GM19328 (cell line): ENCODE results near the gene HMCN2.
"Not testable (repeated sequence)": the region's sequence is repeated elsewhere in the genome, so short reads cannot be mapped to it uniquely, and the experiment has no call there.

ENCODE experiments used
- ATAC-seq: cut with Tn5 transposase; IDR thresholded peaks from one replicate; pipeline ENCODE4 v1.9.1; 2021; ENCODE audit warnings: mild to moderate bottlenecking, moderate library complexity; ENCODE audit not compliant: unreplicated experiment

The HMCN2 gene

DNA sequence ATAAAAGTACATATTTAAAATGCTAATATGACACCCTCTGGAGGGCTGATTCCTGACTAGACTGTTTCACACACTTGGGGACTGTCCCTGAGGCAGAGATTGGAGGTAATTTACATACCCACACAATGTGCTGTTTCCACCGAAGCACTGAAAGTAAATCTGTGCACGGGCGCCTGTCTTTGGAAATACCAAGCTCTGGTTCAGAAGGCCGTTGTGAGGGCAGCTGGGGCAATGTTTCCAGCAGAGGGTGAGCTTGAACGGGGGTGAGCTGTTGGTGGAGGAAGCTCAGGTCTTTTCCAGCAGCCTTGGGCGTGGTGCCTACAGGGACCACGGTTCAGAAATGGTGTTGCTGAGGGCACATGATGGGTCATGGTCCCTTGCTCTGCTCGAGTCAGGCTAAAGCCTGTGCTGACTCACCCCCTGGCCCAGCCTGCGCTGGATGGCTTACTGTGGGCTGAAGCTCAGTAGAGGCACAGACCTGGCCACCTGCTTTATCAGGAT, 25.8 kb upstream of the HMCN2 start:
- peak; percentile 45 for ATAC-seq

DNA sequence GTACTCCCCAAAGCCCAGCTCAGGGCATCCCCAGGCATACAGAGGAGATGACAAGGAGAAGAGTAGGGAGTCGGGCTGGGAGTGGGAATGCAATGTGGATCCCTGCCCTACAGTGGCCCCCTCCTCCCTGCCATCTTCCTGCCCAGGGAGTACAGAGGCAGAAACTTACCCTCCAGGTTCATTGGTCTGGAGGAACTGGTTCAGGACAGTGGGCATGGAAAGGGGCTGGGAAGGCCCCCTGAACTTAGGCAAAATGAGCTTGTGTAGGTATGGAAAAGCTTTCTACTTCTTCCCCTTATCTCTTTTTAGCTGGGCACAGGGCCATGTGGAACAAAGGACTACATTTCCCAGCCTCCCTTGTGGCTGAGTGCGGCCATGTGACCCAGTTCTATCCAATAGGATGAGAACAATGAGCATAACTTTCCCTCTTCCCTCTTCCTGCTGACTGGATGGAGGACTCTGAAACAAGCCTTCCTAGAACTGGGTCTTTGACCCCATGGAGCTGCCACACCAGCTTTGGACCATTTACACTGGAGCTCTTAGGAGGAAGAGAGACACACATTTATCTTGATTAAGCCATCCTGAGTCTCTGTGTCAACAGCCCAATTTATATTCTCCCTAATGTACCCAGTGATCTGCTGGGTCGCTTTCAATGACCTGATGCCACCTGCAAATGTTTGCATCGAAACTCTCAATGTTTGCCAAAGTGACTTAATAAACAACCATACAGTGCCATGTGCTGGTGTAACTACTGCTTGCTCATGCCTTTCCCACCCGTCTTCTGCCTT, 25.0 kb upstream of the HMCN2 start:
- ATAC-seq = peak; percentile 46

DNA sequence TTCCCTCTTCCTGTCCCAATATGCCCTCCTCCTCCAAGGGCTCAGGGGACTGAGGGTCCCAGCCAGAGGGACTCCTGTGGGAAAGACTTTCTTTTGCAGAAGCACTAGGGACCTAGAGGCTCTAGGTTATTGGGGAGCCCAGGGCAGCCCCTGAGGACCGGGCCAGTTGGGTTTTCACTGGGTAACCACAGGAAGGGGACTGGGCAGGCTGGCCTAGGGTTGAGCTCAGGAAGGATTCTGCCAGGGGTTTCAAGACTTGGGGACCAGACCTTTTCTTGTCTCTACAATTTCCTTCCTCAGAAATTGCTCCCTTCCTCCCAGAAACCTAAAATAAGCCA, 24.4 kb upstream of the HMCN2 start:
- no peak for ATAC-seq

DNA sequence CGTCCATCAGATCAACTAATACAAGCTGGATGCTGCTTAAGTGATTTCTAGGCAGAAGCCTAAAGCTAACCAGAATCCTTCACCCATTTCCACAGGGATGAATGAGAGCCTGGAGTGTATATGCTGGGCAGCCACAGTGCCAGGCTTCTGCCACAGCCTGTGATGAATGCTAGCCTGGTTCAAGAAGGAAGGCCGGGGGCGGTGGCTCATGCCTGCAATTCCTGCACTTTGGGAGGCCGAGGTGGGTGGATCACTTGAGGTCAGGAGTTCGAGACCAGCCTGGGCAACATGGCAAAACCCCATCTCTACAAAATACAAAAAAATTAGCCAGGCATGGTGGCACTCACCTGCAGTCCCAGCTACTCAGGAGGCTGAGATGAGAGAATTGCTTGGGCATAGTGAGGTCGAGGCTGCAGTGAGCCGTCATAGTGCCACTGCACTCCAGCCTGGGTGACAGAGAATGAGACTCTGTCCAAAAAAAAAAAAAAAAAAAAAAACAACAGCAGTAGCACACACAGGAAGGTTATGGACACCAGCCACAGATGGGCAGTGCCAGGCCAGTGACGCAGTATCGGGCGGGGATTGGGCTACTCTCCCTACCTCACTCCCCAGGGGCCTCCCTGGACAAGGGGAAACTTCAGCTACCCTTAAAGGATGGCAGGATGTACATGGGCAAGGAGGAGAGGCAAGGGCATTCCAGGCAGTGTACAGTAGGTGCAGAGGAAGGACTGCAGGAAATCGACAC, 23.1 kb upstream of the HMCN2 start:
- no peak for ATAC-seq

- ATAC-seq = no peak
Observed at GRCh38 chr9:130243015-130243881, 22.3 kb upstream of the HMCN2 start.

GRCh38 chr9:130243882-130244170, 21.7 kb upstream of the HMCN2 start:
- no peak for ATAC-seq

DNA sequence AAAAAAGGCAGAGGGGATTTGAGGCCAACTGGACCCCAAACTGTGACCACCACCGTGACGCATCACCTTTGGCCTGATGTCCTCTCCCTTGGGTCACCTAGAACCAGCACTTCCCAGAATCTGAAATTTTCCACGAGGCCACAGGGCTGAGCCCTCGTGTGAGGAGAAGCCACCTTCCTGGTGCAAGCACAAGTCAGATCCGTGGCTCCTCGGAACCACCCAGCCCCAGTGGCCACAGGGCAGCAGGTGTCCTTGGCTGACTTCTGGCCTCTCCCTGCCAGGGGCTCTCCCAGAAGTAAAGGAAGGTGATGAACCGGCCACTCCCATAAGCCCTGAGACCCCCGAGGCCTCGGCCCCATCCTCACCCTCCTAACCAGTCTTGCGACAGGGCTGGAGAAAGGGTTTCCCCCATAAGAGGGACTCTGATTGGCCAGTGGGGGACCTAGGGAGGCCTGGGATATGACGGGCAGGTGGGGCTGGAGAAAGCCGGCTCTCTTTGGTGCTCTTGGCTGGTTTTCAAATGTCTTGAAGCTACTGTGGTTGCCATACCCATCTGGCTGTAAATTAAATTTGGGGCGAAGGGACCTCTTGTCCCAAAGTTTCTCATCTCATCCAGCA, 20.9 kb upstream of the HMCN2 start:
- ATAC-seq = no peak

DNA sequence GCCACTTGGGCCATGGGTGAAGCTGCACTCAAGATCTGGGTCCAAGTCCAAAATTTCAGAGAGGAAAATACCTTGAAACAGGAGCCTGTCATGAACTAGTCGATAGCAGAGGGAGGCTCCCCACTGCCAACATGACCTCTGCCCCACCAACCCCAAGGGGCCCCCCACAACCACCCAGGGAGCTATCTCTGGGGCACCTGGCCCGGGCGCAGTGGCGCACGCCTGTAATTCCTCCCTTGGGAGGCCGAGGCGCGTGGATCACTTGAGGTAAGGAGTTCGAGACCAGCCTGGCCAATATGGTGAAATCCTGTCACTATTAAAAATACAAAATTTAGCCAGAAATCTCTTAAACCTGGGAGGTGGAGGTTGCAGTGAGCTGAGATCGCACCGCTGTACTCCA, 20.1 kb upstream of the HMCN2 start:
- no peak for ATAC-seq

DNA sequence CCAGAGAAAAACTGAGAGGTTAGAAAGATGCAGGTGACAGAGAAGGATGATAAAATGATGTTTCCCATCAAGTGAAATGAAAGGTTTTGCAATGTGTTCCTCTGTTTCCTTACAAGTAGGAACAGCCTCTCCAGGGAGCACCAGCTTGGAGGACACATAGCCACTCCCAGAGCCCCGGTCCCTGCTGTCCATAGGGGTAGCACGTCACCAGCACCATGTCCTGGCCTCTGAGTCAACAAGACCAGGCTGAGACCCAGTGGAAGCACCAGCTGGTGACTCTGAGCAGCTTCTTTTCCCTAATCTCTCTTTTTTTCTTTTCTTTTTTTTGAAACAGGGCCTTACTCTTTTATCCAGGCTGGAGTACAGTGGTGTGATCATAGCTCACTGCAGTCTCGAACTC, 19.4 kb upstream of the HMCN2 start:
- no peak for ATAC-seq

DNA sequence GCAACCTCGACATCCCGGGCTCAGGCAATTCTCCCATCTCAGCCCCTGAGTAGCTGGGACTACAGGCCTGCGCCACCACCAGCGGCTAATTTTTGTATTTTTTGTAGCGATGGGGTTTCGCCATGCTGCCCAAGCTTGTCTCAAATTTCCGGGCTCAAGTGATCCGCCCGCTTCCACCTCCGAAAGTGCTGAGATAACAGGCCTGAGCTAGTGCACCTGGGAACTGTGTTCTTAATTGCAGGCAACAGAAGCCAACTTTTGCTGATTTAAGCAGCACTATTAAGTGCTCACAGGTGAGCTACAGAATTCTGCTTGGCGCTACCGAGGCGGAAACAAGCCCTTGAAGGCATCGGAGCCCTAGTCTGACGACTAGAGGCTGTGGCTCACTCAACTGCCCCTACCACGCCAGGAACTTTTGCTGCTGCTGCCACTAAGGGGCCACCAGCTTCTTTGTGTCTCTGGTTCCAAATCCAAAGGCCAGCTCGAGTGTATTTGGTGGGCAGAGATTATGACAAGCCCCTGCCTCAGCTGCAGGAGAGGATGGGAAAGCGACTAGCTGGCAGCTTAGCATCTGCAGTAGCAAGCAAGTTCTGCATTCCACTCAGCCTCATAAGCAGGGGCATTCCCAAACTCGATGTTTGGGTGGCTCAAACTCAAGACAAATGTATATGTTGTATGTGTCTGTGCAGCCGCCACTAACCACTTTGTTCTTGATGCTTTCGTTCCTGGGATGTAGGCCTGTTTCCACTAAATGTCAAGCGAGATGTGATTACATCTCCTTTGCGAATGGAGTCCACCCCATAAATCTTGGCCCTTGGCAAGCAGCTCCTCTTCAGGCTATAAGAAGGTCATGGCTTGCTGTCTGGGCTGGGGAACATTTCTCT, 10.6 kb upstream of the HMCN2 start:
- no peak for ATAC-seq

DNA sequence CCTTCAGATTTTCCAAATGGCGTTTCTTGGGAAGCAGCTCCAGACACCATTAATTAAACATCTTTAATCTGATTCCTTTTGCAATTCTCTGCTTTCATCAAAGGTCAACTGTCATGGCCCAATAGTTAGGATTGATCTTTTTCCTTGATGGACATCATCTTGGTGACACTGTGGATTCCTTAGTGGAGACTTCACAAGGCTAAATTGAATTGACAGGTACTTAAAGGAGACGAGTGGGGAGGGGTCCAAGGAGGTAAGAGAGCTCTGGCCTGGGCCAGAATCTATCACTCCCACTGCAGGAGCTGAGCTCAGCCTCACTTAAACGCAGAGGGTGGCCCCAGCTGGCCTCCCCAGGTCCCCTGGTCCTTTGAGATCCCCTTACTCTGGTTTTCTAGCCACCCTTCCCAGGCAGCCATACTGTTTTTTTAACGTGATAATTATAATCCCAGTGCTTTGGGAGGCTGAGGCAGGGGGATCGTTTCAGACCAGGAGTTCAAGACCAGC, 9.9 kb upstream of the HMCN2 start:
- ATAC-seq = no peak

DNA sequence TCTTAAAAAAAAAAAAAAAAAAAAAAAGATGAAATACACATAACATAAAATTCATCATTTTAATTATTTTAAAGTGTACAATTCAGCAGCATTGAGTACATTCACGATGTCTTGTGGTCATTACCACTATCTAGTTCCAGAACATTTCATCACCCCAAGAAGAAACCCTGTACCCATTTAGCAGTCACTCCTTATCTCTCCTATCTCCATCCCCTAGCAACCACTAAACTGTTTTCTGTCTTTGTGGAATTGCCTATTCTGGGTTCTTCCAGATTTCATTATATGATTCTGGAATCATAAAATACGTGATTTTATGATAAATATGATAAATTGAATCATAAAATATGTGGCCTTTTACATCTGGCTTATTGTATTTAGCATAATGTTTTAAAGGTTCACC, 8.9 kb upstream of the HMCN2 start:
- no peak for ATAC-seq

DNA sequence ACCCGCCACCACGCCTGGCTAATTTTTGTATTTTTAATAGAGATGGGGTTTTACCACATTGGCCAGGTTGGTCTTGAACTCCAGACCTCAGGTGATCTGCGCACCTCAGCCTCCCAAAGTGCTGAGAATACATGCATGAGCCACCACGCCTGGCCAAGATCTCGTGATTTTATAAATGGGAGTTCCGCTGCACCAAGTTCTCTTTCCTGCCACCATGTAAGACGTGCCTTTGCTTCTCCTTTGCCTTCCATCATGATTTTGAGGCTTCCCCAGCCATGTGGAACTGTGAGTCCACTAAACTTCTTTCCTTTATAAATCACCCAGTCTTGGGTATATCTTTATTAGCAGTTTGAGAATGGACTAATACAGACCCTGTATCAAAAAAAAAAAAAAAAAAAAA, 7.4 kb upstream of the HMCN2 start:
- not testable (repeated sequence) for ATAC-seq

- ATAC-seq = no peak
Observed at GRCh38 chr9:130259044-130259443, 6.5 kb upstream of the HMCN2 start.

DNA sequence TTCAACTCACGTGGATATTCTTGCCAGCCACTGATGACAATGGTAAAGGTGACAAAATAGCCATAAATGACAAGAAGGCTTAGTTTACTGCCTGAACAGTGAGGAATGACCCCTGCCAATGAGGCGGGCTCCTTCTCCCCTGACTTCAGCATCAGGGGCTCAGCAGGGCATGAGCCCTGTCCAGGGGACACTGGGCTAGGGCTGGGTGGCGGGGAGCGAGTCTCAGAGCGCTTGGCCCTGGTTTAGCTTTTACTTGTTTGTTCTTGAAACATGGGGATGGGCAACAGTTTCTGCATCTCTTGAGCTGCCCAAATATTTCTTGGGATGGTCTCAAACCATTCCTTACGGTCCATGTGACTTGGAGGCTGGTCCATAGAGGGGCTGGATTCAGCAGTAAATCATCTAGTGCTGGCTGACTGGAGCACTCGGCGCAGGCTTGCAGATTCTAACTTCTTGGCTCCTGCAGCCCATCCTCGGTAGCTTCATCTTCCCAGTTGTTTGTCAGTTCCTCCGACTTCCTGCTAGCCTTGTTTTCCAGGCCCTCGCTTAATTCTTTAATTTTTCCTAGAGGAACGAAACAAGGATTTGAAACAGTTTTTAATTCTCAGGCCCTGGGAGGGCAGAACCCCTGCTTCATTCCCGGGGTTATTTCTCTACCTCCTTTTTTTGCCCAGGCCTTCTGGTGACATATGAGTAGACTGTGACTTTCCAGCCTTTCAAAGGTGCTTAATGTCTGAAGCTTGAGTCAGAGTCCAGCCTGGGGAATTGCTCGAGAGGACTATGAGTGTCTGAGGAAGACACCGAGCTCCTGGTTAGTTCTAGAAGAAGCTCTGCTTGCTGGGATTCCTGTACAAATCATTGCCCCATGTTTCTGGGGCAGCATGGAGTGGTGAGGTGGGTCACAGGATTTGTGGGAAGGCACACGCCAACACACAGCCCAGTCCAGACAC, 4.5 kb upstream of the HMCN2 start:
- ATAC-seq = no peak

DNA sequence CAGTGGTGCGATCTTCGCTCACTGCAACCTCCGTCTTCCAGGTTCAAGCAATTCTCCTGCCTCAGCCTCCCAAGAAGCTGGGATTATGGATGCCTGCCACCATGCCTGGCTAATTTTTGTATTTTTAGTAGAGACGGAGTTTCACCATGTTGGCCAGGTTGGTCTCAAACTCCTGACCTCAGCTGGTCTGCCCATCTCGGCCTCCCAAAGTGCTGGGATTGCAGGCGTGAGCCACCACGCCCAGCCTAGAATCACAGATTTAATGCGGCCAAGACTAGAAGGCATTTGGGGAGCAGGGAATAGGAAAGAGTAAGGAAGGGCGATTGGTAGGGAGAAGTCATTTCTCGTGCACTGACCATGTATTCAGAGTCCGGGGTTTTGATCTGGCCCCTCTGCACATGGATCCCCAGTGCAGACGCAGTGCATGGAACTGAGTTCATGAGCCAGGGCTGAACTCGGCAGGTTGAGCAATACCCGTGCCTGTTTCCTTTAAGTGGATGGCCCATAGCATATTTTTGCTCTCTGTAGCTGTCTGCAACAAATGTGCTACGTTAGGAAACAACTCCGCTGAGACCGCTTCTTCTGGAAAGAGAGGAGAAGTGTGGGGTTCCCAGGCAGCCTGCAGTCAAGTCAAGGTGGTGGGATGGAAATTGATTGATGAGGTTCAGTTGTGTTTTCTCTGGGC, 3.4 kb upstream of the HMCN2 start:
- ATAC-seq = no peak

DNA sequence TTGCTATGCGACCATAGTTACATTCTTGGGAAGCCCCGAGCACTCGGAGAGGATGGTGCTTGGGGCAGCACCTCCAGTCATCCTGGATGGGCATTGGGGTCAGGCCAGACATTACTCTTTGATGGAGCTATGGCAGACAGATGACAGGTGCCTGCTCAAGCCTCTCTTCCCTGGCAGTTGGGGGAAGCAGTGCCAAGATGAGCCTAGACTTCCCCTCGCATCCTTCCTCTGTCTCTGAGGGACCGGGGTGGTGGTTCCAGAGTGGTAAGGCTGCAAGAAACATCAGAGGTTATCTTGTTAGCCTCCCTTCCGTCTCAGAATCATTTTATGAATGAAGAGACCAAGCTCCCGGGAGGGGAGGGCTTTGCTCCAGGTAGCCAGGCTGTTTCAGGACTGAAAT, 2.8 kb upstream of the HMCN2 start:
- ATAC-seq = no peak
